Endothelial cell (in vitro differentiated cells): ENCODE data around the gene TTC23L. TPM values are rescaled to one million over a fixed set of nuclear protein-coding genes. Genes with fewer than 3 reads are reported as not detected.

Experiments
- DNase-seq: peaks from one replicate; pipeline ENCODE4 v3.0.0; 2021; ENCODE audit warnings: low spot score
- H3K27ac Mint-ChIP-seq: one replicate; pipeline ENCODE4 v1.8.0; 2021; ENCODE audit warnings: mixed read lengths, inconsistent platforms; ENCODE audit not compliant: unreplicated experiment
- H3K27me3 Mint-ChIP-seq: one replicate; pipeline ENCODE4 v1.8.0; 2021; ENCODE audit warnings: mild to moderate bottlenecking, moderate library complexity, mixed read lengths, inconsistent platforms; ENCODE audit not compliant: unreplicated experiment
- H3K36me3 Mint-ChIP-seq: one replicate; pipeline ENCODE4 v1.8.0; 2021; ENCODE audit warnings: mild to moderate bottlenecking, low read depth, mixed read lengths, inconsistent platforms; ENCODE audit not compliant: unreplicated experiment
- H3K4me1 Mint-ChIP-seq: one replicate; pipeline ENCODE4 v1.8.0; 2021; ENCODE audit warnings: mild to moderate bottlenecking, mixed read lengths, inconsistent platforms; ENCODE audit not compliant: unreplicated experiment
- H3K4me3 Mint-ChIP-seq: one replicate; pipeline ENCODE4 v1.8.0; 2021; ENCODE audit warnings: mild to moderate bottlenecking, mixed read lengths, inconsistent platforms; ENCODE audit not compliant: unreplicated experiment
- H3K9me3 Mint-ChIP-seq: one replicate; pipeline ENCODE4 v1.8.0; 2021; ENCODE audit warnings: mixed read lengths, inconsistent platforms; ENCODE audit not compliant: unreplicated experiment
- total RNA-seq: library from RNA; stranded (reverse); fragmentation: NEBNext Ultra II Directional; extraction: Animal tissue kit (Norgen Biotek cat#: 25700); gene quantifications from one replicate; pipeline ENCODE4 v1.2.1, GENCODE V29; 2021; ENCODE audit not compliant: unreplicated experiment
- TF ChIP-seq, protein P1 (sequence below): fragments of 200-600 bp; sonication (generic); IDR thresholded peaks from one replicate; pipeline ENCODE4 v1.5.0; 2021; ENCODE audit warnings: antibody characterized with exemption; ENCODE audit not compliant: unreplicated experiment

Gene TTC23L
- total RNA-seq, 1 donor from 2014 or later, result 0.26 TPM

- Mint-ChIP-seq H3K27ac (no peak overlapping the region), H3K27me3 (peaks cover 14% of the 10 kb centered on the region), H3K4me3 (no peak overlapping the region), H3K9me3 (no peaks in the 10 kb centered on the region), H3K36me3 (peaks cover 9% of the 10 kb centered on the region), H3K4me1 (peaks cover under 1% of the 10 kb centered on the region)
- TF ChIP-seq, protein P1, sequence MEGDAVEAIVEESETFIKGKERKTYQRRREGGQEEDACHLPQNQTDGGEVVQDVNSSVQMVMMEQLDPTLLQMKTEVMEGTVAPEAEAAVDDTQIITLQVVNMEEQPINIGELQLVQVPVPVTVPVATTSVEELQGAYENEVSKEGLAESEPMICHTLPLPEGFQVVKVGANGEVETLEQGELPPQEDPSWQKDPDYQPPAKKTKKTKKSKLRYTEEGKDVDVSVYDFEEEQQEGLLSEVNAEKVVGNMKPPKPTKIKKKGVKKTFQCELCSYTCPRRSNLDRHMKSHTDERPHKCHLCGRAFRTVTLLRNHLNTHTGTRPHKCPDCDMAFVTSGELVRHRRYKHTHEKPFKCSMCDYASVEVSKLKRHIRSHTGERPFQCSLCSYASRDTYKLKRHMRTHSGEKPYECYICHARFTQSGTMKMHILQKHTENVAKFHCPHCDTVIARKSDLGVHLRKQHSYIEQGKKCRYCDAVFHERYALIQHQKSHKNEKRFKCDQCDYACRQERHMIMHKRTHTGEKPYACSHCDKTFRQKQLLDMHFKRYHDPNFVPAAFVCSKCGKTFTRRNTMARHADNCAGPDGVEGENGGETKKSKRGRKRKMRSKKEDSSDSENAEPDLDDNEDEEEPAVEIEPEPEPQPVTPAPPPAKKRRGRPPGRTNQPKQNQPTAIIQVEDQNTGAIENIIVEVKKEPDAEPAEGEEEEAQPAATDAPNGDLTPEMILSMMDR, result no peak
- no peak for DNase-seq
These were observed 18.2 kb downstream of the TTC23L start for GRCh38 chr5:34857161-34857560.

- no peak for DNase-seq
- Mint-ChIP-seq H3K4me3 (no peak overlapping the region), H3K4me1 (peaks cover 7% of the 10 kb centered on the region), H3K27me3 (peaks cover 14% of the 10 kb centered on the region), H3K9me3 (no peaks in the 10 kb centered on the region), H3K27ac (no peak overlapping the region), H3K36me3 (peaks cover 1% of the 10 kb centered on the region)
- TF ChIP-seq, protein P1, result no peak
These were observed 18.9 kb downstream of the TTC23L start for GRCh38 chr5:34857894-34858293.

DNA sequence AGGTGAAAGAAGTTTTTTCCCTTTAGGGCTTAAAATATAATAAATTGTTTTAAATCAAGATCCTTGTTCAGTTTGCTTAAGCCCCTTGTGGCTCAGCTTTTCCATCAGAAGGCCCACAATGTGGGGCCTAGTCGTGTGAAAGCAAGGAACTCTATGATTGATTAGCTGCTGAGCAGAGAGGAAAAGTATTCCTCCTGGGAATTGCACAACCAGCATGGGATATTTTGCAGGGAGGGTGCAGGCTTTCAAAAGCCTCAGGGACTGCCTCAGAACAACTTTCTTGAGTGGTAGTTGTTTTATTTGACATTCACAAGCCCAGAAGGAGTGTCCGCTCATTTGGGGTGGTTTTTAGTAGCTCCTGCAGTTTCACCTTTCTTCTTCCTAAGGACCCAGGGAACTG is 19.8 kb downstream of the TTC23L start:
- H3K9me3 Mint-ChIP-seq, result no peaks in the 10 kb centered on the region
- DNase-seq, result no peak
- H3K36me3 Mint-ChIP-seq, result no peaks in the 10 kb centered on the region
- H3K4me1 Mint-ChIP-seq, result peaks cover 16% of the 10 kb centered on the region
- no peak overlapping the region for H3K27ac Mint-ChIP-seq
- peaks cover 13% of the 10 kb centered on the region for H3K27me3 Mint-ChIP-seq
- TF ChIP-seq, protein P1, result no peak
- no peak overlapping the region for H3K4me3 Mint-ChIP-seq

DNA sequence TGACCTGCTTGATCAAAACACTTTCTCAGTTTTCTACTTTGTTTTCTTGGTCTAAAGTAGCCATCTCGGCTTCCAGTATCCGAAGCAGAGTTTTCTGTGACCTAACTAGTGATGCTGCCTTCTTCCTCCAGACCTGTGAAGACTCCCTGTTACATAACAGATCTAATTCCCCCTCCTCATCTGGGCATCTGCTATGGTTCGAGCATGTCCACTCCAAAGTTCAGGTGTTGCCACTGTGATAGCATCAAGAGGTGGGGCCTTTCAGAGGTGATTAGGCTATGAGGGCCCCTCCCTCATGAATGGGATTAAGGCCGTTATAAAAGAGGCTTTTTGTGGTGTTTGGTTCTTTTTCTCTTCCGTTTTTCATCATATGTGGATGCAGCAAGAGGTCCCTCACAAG is 20.3 kb downstream of the TTC23L start:
- no peaks in the 10 kb centered on the region for H3K9me3 Mint-ChIP-seq
- H3K27ac Mint-ChIP-seq, result no peak overlapping the region
- H3K4me1 Mint-ChIP-seq, result peaks cover 20% of the 10 kb centered on the region
- TF ChIP-seq, protein P1, result no peak
- no peak for DNase-seq
- H3K4me3 Mint-ChIP-seq, result no peak overlapping the region
- no peaks in the 10 kb centered on the region for H3K36me3 Mint-ChIP-seq
- peaks cover 13% of the 10 kb centered on the region for H3K27me3 Mint-ChIP-seq

- Mint-ChIP-seq H3K9me3 (no peaks in the 10 kb centered on the region), H3K27me3 (peaks cover 10% of the 10 kb centered on the region), H3K4me3 (no peak overlapping the region), H3K4me1 (peaks cover 32% of the 10 kb centered on the region), H3K36me3 (no peaks in the 10 kb centered on the region), H3K27ac (peak overlapping the region; percentile 32)
- DNase-seq, result no peak
- TF ChIP-seq, protein P1, result no peak
These were observed 25.0 kb downstream of the TTC23L start for GRCh38 chr5:34863946-34864345.
